NCI-H460 (cell line): ENCODE data around the gene MFSD12. TPM values are rescaled to one million over a fixed set of nuclear protein-coding genes. Genes with fewer than 3 reads are reported as not detected.
"Not testable (repeated sequence)": the region's sequence is repeated elsewhere in the genome, so short reads cannot be mapped to it uniquely, and the experiment has no call there.

ENCODE experiments used
- DNase-seq: peaks from one replicate; pipeline ENCODE4 v3.0.0-alpha.2; 2016; ENCODE audit warnings: low read depth; ENCODE audit errors: extremely low read depth
- total RNA-seq: library from RNA; depleted of rRNA; stranded (reverse); fragments of >200 nt; shearing (Covaris generic); gene quantifications from 2 replicates; pipeline ENCODE4 v1.2.3, GENCODE V29; 2014

MFSD12 gene
- total RNA-seq, 1 experiment from 2014 or later, result 178 TPM

- no peak for DNase-seq
Measured at GRCh38 chr19:3538965-3539755, 18.2 kb downstream of the MFSD12 start, which contains the start of gene TEKTIP1. TSS of gene TEKTIP1 (plus strand) at chr19:3539174. CDS start at chr19:3539178, 4 bp downstream.

DNA sequence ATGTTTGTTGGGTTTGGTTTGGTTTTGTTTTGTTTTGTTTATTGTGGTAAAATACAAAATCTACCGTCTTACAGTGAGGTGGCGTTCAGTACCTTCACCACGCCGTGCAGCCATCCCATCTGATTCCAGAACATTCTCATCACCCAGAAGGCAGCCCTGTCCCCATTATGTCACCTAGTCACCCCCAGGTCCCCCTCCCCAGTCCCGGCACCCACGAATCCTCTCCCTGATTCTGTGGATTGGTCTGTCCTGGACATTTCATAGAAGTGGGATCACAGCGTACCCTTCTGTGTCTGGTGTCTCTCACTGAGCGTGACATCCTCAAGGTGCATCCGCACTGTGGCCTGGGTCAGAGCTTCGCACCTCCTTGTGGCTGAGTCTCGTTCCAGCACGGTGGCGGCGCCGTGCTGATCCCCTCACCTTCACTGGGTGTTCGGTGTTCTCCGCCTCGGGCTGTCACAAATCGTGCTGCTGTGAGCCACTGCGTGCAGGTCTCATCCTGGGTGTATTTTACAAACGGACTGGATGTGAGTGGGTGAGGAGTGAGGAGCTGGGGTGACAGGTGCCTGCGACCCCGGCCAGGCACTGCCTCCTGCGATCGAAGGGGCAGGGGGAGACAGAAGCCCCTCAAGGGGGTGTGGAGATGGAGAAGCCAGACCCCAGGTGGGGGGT is 19.0 kb downstream of the MFSD12 start:
- no peak for DNase-seq

DNA sequence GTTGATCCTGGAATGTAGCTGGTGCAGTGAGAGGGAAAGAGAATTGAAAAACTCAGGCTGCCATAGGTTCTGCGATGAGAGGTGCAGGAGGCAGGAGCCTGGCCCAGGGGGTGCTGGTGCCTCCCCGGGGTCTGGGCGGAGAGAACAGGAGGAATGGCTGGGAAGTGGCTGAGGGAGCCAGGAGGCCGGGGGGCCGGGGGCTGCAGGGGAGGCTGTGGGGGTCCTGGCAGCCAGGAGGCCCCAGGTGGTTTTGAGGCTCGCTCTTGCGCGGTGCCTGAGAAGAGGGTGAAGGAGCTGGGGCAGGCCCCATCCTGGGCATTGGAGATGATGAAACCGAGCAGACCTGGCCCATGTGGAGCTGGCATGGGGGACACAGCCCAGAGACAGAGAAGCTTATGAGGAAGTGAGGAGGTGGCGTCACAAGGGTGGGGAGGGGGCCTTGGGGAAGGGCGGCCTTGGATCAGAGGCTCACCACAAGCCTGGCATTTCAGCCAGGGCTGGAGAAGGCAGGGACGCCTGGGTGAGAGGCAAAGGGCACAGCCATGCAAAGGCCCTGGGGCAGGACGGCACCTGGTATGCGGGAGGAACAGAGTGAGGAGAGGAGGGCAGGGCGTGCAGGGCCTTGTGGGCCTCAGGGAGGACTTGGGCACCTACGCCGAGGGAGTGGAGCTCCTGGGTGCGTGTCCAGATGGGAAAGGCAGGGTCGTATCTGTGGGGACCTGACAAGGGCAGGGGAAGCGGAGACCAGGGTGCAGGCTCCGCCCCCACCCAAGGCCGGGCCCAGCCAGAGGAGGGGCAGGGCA is 19.7 kb downstream of the MFSD12 start:
- DNase-seq, result no peak

DNA sequence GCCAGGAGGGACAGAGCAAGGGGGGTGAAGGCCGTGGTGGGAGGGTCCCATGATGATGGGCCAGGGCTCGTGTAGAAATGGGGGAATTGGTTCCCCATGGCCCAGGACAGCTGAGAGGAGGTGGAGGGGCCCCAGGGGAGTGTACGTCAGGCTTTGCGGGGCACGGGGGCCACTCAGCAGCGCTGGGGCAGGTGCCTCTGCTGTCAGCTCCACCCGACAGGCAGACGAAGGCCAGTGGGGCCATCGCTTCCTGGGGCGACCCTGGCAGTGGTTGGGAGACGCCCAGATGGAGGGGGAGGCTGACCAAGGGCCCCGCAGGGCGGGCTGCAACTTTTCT is 20.3 kb downstream of the MFSD12 start:
- no peak for DNase-seq

- DNase-seq, result no peak
Measured at GRCh38 chr19:3536429-3537100, 20.8 kb downstream of the MFSD12 start.

DNA sequence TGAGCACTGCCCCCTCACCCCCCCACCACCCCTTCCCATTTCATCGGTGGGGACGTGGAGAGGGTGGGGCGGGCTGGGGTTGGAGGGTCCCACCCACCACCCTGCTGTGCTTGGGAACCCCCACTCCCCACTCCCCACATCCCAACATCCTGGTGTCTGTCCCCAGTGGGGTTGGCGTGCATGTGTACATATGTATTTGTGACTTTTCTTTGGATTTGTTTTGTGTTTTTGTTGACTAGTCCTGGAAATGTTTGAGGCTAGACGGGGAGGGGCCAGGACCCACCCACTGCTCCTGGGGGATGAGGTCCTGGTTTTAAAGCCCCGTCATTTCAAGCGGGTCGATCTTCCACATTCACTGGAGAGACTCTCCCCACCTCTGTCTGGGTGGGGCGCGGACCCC is 21.4 kb downstream of the MFSD12 start:
- DNase-seq, result no peak

- DNase-seq, result no peak
Measured at GRCh38 chr19:3535563-3535965, 21.8 kb downstream of the MFSD12 start.

- no peak for DNase-seq
Measured at GRCh38 chr19:3535235-3535535, 22.2 kb downstream of the MFSD12 start.

- no peak for DNase-seq
Measured at GRCh38 chr19:3534375-3535234, 22.8 kb downstream of the MFSD12 start.

DNA sequence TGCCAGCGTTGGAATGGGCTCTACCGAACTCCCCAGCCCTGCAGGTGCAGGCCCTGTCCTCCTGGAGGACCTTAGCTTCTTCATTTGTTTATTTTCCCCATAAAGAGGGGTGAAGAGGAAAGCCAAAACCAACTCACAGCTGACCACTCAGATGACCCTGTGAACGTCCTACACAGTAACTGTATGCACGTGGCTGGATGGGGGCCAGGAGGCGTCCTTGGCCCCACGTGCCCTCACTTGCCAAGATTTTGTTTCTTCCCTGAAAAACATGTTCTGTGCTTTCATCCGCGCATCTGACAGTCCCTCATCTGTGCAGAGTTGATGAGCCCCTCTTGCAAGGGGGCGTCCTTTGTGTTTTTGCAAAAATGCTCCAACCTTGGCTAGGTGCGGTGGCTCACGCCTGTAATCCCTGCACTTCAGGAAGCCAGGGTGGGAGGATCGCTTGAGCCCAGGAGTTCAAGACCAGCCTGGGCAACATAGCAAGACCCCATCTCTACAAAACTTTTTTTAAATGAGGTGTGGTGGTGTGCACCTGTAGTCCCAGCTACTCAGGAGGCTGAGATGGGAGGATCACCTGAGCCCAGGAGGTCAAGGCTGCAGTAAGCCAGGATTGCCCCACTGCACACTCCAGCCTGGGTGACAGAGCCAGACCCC is 23.7 kb downstream of the MFSD12 start:
- DNase-seq, result no peak

DNA sequence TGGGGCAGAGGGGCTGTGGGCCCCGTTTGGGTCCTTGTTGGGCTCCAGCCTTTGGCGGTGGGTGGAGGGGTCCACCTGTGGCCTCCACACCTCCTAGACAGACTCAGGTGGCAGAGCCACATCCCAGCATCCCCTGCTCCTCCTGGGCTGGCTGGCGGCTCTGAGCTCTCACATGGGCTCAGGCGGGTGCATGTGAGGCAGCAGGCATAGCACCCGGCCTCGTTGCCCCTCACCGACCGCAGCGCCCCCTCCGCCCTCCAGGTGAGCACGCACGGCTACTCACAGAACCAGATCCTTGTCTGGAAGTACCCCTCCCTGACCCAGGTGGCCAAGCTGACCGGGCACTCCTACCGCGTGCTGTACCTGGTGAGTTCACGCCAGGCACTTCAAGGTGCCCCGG is 24.4 kb downstream of the MFSD12 start:
- no peak for DNase-seq

DNA sequence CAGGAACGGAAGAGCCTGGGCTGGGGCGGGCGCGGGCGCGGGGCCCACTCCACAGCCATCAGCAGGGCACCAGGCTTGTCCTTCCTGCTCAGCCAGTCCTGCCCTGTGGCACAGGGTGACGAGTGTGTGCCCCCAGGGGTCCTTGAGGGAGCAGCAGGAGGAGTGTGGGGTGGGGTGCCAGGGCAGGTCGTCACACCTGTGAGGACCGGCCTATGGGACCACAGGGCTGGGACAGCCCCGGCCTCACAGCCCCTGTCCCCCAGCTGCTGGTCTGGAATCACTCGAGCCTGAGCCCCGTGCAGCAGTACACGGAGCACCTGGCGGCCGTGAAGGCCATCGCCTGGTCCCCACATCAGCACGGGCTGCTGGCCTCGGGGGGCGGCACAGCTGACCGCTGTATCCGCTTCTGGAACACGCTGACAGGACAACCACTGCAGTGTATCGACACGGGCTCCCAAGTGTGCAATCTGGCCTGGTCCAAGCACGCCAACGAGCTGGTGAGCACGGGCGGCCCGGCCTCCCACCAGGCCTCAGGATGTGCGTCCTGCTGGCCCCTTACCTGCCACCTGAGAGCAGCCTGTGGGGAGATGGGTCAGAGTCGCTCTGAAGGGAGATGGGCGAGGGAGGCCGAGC is 25.1 kb downstream of the MFSD12 start:
- DNase-seq, result no peak

- no peak for DNase-seq
Measured at GRCh38 chr19:3531716-3532115, 25.7 kb downstream of the MFSD12 start.

- DNase-seq, result no peak
Measured at GRCh38 chr19:3530389-3530788, 27.0 kb downstream of the MFSD12 start.

GRCh38 chr19:3529299-3529698 is 28.1 kb downstream of the MFSD12 start:
- not testable (repeated sequence) for DNase-seq

- DNase-seq, result no peak
Measured at GRCh38 chr19:3528539-3529211, 28.7 kb downstream of the MFSD12 start.

GRCh38 chr19:3528080-3528479 is 29.3 kb downstream of the MFSD12 start:
- DNase-seq, result no peak

DNA sequence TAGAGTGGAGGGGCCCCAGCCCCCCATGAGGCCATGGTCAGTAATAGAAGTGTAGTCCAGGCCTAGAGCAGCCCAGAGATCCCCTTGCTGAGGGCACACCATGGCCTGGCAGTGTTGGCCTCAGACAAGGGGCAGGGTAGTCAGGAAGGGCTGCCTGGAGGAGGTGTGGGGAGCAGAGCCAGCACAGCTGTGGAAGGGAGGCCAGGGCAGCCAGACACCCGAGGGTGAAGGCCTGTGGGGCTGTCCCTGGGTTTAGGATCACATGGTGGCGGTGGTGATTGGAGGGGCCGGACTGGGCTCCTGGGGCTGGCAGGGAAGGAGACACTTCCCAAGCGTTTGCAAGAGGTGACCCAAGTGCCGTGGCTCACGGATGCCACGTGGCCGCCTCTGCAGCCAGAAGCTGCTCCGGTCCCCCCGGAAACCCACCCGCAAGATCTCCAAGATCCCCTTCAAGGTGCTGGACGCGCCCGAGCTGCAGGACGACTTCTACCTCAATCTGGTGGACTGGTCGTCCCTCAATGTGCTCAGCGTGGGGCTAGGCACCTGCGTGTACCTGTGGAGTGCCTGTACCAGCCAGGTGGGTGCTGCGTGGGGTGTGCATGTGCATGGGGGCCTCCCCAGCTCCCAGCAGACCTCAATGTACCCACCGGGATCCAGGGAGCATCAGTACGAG is 30.0 kb downstream of the MFSD12 start:
- DNase-seq, result no peak
